ENCODE measurements around the gene SLC22A16.

- TF ChIP-seq, protein P1, sequence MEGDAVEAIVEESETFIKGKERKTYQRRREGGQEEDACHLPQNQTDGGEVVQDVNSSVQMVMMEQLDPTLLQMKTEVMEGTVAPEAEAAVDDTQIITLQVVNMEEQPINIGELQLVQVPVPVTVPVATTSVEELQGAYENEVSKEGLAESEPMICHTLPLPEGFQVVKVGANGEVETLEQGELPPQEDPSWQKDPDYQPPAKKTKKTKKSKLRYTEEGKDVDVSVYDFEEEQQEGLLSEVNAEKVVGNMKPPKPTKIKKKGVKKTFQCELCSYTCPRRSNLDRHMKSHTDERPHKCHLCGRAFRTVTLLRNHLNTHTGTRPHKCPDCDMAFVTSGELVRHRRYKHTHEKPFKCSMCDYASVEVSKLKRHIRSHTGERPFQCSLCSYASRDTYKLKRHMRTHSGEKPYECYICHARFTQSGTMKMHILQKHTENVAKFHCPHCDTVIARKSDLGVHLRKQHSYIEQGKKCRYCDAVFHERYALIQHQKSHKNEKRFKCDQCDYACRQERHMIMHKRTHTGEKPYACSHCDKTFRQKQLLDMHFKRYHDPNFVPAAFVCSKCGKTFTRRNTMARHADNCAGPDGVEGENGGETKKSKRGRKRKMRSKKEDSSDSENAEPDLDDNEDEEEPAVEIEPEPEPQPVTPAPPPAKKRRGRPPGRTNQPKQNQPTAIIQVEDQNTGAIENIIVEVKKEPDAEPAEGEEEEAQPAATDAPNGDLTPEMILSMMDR (IDR thresholded peaks at IDR 0.05): no peak
- TF ChIP-seq POLR2A (IDR thresholded peaks at IDR 0.05): no peak
- no peak for TF ChIP-seq EP300 (IDR thresholded peaks at IDR 0.05)
Measured at GRCh38 chr6:110440026-110440425, 36.4 kb downstream of the SLC22A16 start.

All from tibial nerve (tissue), 4 donors.